Measurements from ENCODE around the gene RGS3. TPM values are rescaled to one million over a fixed set of nuclear protein-coding genes. Genes with fewer than 3 reads are reported as not detected.

Gene RGS3
- total RNA-seq, 1 donor from 2014 or later, result 158 TPM

DNA sequence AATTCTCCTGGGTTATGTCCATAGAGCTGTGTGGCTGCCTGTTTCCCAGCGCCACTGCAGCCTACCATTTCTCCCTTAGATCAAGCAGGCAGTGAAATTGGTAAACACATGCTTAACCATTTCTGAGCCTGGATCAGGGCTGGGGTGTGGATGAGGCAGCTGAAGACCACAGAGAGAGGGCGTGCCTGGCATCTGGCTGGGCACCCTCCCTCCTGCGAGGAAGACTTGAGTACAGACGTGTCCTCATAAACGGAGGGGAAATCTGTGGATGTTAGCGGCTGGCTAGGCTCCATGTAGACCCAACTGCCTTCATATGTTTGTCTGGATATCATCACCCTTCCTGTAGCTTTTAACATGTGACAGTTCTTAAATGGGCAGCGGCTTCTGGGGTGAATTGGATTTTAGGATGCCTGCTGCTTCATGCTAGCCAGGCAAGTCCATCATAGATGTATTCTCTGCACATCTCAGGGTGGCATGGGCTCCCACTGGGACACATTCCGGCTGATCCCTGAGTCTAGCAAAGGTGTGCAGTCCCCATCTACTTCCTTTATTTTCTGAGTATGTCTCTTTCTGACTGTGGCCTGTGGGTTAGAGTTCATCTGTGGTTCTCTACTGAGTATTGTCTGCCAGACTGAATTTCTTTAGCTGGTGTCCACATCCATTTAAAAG is 11.0 kb downstream of the RGS3 start:
- Histone ChIP-seq H3K4me3 (ENCODE audit: low read depth, low read length) (no peak overlapping the region), H3K27me3 (ENCODE audit: control insufficient read depth, insufficient read depth, low read length) (no peaks in the 10 kb centered on the region), H3K36me3 (ENCODE audit: control insufficient read depth, insufficient read depth, low read length) (no peaks in the 10 kb centered on the region)
- TF ChIP-seq, protein P1, sequence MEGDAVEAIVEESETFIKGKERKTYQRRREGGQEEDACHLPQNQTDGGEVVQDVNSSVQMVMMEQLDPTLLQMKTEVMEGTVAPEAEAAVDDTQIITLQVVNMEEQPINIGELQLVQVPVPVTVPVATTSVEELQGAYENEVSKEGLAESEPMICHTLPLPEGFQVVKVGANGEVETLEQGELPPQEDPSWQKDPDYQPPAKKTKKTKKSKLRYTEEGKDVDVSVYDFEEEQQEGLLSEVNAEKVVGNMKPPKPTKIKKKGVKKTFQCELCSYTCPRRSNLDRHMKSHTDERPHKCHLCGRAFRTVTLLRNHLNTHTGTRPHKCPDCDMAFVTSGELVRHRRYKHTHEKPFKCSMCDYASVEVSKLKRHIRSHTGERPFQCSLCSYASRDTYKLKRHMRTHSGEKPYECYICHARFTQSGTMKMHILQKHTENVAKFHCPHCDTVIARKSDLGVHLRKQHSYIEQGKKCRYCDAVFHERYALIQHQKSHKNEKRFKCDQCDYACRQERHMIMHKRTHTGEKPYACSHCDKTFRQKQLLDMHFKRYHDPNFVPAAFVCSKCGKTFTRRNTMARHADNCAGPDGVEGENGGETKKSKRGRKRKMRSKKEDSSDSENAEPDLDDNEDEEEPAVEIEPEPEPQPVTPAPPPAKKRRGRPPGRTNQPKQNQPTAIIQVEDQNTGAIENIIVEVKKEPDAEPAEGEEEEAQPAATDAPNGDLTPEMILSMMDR (IDR thresholded peaks at IDR 0.05; ENCODE audit: insufficient read depth, low read length, poor library complexity, severe bottlenecking), result no peak
- no peak for DNase-seq (ENCODE audit: low read depth)

DNA sequence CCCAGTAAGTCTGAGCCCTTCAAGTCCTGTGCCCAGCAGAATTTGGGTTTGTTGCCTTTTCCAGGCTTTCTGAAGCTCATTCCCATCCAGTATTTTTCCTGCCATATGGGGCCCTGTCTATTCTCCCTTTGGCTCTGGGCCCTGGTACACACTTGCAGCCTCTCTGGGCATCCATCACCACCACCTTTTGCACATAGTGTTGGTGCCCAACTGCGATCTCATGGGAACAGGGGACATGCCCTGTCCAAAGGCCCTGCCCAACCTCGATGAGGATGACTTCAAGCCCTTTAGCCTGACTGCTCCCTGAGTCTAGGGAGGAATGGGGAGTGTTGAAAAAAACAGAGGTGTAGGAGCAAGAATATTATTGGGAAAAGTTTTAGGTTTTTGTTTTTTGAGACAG is 11.5 kb downstream of the RGS3 start:
- TF ChIP-seq, protein P1 (IDR thresholded peaks at IDR 0.05; ENCODE audit: insufficient read depth, low read length, poor library complexity, severe bottlenecking), result no peak
- no peak for DNase-seq (ENCODE audit: low read depth)
- Histone ChIP-seq H3K27me3 (ENCODE audit: control insufficient read depth, insufficient read depth, low read length) (no peaks in the 10 kb centered on the region), H3K36me3 (ENCODE audit: control insufficient read depth, insufficient read depth, low read length) (no peaks in the 10 kb centered on the region), H3K4me3 (ENCODE audit: low read depth, low read length) (no peak overlapping the region)

DNA sequence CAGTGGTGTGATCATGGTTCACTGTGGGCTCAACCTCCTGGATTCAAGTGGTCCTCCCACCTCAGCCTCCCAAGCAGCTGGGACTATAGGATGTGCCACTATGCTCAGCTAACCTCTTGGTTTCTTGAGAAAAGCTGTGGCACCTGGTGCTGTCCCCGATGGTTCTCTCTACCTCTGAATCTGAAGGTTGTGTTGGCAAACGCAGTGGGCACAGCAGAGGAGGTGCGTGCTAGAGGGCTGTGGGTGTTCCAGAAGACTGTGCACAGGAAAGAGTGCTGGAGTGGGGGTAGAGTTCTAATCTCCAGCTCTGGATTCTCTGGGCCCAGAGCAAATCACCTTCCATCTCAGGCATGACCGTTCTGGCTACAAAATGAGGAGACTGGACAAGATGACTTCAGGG is 12.5 kb downstream of the RGS3 start:
- DNase-seq (ENCODE audit: low read depth), result no peak
- H3K27me3 ChIP-seq (ENCODE audit: control insufficient read depth, insufficient read depth, low read length), result no peaks in the 10 kb centered on the region
- no peaks in the 10 kb centered on the region for H3K36me3 ChIP-seq (ENCODE audit: control insufficient read depth, insufficient read depth, low read length)
- H3K4me3 ChIP-seq (ENCODE audit: low read depth, low read length), result no peak overlapping the region
- TF ChIP-seq, protein P1 (IDR thresholded peaks at IDR 0.05; ENCODE audit: insufficient read depth, low read length, poor library complexity, severe bottlenecking), result no peak

DNA sequence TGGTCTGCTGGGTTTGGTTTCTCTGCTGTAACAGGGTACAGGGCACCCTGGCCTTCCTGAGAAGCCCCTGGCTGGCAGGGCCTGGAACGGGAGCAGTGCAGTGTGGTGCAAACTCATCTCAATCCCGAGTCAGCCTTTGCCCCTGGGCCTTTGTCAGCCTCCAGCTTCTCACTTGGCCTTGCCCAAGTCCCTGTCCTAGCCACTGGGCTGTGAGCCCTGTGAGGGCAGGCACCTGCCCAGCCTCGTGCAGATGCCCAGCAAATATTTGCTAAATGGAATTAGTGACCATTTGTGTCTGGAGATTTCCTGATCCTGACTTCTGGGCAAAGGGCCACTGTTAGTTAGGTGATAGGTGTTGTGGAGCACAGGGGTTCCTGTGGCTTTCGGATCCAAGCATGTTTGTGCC is 13.0 kb downstream of the RGS3 start:
- no peaks in the 10 kb centered on the region for H3K27me3 ChIP-seq (ENCODE audit: control insufficient read depth, insufficient read depth, low read length)
- no peak overlapping the region for H3K4me3 ChIP-seq (ENCODE audit: low read depth, low read length)
- TF ChIP-seq, protein P1 (IDR thresholded peaks at IDR 0.05; ENCODE audit: insufficient read depth, low read length, poor library complexity, severe bottlenecking), result no peak
- no peak for DNase-seq (ENCODE audit: low read depth)
- no peaks in the 10 kb centered on the region for H3K36me3 ChIP-seq (ENCODE audit: control insufficient read depth, insufficient read depth, low read length)

DNA sequence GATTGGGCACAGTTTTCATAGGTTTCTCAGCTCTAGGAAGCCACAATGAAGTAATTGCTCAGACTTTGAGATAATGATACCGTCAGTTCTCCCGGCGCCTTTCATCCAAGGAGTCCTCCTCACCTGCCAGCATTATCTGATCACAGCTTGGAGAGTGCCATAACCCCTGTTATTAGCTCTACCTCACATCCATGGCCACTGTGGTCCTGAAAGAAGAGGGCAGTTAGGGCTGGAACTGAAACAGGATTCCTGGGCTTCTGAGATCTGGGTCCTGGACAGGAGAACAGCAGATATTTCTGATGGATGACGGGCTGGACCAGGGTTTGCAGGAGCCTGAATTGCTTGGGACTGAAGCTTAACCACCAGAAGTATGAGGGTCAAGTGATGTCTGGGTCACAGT is 13.5 kb downstream of the RGS3 start:
- DNase-seq (ENCODE audit: low read depth), result no peak
- Histone ChIP-seq H3K27me3 (ENCODE audit: control insufficient read depth, insufficient read depth, low read length) (no peaks in the 10 kb centered on the region), H3K4me3 (ENCODE audit: low read depth, low read length) (no peak overlapping the region), H3K36me3 (ENCODE audit: control insufficient read depth, insufficient read depth, low read length) (no peaks in the 10 kb centered on the region)
- TF ChIP-seq, protein P1 (IDR thresholded peaks at IDR 0.05; ENCODE audit: insufficient read depth, low read length, poor library complexity, severe bottlenecking), result no peak

DNA sequence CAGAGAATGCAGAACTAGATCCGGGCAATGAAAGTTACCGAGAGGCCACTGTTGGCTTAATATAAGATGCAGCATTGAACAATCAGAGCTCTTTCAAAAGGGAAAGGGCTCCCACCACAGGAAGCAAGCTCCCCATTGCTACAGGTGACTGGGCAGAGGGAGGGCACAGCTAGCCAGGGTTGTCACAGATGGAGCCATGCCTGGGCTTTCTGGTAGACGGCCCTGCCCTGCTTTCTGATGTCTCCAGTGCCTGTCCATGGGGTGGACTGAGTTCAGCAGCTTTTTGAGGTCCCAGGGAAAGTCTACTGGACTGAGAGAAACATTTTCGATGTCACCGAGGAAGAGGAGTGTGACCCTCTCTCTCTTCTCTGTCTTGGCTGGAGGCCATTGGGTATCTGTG is 14.1 kb downstream of the RGS3 start:
- Histone ChIP-seq H3K4me3 (ENCODE audit: low read depth, low read length) (no peak overlapping the region), H3K27me3 (ENCODE audit: control insufficient read depth, insufficient read depth, low read length) (no peaks in the 10 kb centered on the region), H3K36me3 (ENCODE audit: control insufficient read depth, insufficient read depth, low read length) (no peaks in the 10 kb centered on the region)
- no peak for DNase-seq (ENCODE audit: low read depth)
- TF ChIP-seq, protein P1 (IDR thresholded peaks at IDR 0.05; ENCODE audit: insufficient read depth, low read length, poor library complexity, severe bottlenecking), result no peak

Data from kidney epithelial cell (primary cell).